Measurements from ENCODE around the gene PKP1. TPM values are rescaled to one million over a fixed set of nuclear protein-coding genes. Genes with fewer than 3 reads are reported as not detected.
A peak's percentile ranks its signal among the peaks of the same experiment; 100 is the strongest.

Gene PKP1
- polyA plus RNA-seq, 1 donor from 2014 or later, result not detected

DNA sequence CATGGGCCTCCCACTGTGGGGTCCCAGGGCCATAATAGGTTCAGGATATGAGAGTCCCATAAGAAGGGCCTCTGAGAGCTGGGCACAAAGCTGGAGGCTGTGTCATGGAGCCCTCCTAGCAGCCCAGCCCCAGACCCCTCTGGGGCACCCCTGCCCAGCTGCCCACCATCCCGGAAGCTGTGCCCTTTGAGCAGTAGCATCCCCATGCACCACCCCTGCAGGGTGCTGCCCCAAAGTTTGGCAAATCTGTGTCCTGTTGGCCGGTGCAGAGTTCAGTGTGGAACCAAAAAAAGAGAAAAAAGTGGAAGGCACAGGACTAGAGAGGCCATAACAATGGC is 76.5 kb downstream of the PKP1 start:
- no peaks in the 10 kb centered on the region for H3K9me3 Mint-ChIP-seq
- H3K27ac Mint-ChIP-seq, result no peak overlapping the region
- H3K27me3 Mint-ChIP-seq, result peaks cover 9% of the 10 kb centered on the region
- peak overlapping the region in 1 of 4 donors; percentile 74 for H3K4me3 Mint-ChIP-seq
- no peaks in the 10 kb centered on the region for H3K4me1 Mint-ChIP-seq
- H3K36me3 Mint-ChIP-seq, result no peaks in the 10 kb centered on the region

DNA sequence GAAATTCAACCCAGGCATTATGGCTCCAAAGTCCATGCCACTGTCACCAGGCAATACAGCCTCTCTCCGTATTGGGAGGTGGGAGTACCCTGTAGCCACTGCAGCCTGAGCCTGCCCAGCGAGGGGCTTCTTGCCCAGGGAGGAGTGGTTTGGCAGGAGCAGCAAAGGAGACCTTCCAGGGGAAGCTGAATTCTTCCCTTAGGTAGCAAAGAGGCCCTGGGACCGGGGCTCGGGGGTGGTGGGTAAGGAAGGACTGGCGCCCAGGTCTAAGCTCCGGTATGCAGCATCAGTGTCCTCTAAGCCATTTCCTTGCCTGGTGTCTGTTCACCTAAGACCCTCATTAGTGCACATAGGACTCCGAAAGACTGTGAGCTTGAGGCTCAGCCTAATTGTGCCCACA is 77.2 kb downstream of the PKP1 start:
- Mint-ChIP-seq H3K4me3 (no peak overlapping the region), H3K27ac (no peak overlapping the region), H3K27me3 (peaks cover 10% of the 10 kb centered on the region), H3K36me3 (no peaks in the 10 kb centered on the region), H3K9me3 (no peaks in the 10 kb centered on the region), H3K4me1 (no peaks in the 10 kb centered on the region)

DNA sequence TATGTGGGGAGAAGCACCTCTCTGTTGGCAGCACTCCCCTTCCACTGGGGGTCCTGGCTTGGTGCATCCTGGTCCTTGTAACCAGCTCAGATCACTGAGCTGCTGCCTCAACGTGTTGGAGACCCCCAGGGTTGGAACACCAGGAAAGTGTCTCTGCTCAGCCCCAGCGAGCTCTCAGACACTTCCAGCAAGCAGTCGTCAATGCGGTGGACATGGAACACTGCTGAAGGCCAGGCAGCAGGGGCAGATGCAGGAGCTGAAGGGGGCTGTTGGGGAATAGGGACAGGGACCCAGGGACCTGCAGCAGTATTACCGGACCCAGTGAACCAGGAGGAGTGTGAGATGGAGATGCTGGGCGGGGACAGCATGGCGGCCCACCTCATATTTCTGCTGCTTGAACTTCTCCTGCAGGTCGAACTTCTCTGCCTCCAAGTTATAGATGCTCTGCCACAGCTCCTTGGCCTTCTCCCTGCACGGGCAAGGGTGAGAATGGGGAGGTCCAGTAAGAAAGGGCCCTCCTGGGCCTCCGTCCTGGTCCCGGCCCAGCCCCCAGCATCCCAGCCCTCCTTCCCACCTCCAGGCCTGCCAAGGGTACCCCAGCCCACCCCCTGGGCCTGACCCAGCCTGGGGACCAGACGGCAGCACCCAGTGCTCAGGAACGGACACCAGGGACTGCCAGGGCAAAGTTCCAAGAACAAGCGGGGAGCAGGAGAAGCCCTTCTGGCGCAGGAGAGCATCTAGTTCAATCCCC is 77.8 kb downstream of the PKP1 start:
- H3K4me1 Mint-ChIP-seq, result no peaks in the 10 kb centered on the region
- no peak overlapping the region for H3K27ac Mint-ChIP-seq
- H3K9me3 Mint-ChIP-seq, result no peaks in the 10 kb centered on the region
- H3K36me3 Mint-ChIP-seq, result no peaks in the 10 kb centered on the region
- H3K4me3 Mint-ChIP-seq, result no peak overlapping the region
- H3K27me3 Mint-ChIP-seq, result peaks cover 10% of the 10 kb centered on the region

DNA sequence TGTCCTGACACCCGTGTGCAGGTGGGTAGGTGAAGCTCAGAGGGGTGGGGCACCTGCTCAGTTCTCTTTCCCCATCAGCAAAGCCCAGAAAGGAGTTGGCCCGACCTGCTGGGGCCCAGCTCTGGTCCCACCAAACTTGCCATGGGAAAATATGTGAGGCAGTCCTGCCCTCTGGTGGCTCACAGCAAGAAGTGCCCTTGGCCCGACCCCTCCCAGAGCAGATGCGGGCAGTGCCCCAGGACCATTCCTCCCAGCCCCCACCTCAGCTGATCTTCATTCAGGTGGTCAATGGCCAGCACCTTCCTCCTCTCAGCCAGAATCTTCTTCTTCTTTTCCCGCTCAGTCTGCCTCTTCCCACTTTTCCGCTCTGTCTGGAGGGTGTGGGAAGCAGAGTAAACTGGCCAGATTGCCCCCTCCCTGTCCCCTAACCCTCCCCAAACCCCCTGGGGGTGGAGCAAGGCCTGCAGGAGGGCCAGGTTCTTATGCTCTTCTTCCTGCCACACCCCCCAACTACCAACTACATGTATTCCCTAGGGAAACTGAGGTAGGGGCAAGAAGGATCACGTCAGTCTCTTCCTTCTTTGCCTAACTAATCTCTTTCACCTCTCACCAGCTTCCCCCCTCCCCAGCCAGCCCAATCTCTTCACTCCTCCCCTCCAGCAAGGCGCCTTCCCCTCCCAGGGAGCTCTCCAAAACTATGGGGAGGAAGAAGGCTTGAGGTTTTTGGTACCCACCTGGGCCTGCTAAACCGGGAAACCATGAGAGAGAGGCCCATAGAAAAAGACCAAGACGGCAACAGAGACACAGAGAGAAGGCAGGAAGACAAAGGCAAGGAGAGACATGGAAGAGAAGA is 78.6 kb downstream of the PKP1 start:
- Mint-ChIP-seq H3K27ac (no peak overlapping the region), H3K27me3 (peaks cover 9% of the 10 kb centered on the region), H3K4me3 (no peak overlapping the region), H3K4me1 (no peaks in the 10 kb centered on the region), H3K9me3 (no peaks in the 10 kb centered on the region), H3K36me3 (no peaks in the 10 kb centered on the region)

DNA sequence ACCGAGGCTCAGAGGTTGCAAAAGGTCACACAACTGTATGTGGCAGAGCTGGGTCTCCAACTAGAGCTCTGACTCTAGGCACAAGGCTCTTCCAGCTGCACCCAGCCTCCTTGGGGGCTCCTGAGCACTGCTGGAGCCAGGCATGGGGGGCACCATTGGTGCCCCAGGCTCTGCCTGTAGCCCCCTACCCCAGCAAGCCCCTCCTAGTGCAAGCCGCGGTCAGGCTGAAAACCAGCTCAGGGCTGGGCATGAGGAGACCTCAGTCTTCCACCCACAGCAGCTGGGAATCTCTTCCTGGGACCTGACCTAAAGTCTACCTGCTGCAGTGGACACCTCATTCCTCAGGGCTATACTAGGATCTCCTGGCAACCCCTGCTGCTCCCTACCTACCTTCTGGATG is 79.6 kb downstream of the PKP1 start:
- no peak overlapping the region for H3K27ac Mint-ChIP-seq
- no peaks in the 10 kb centered on the region for H3K36me3 Mint-ChIP-seq
- peaks cover 11% of the 10 kb centered on the region for H3K27me3 Mint-ChIP-seq
- H3K4me3 Mint-ChIP-seq, result no peak overlapping the region
- no peaks in the 10 kb centered on the region for H3K4me1 Mint-ChIP-seq
- H3K9me3 Mint-ChIP-seq, result no peaks in the 10 kb centered on the region

DNA sequence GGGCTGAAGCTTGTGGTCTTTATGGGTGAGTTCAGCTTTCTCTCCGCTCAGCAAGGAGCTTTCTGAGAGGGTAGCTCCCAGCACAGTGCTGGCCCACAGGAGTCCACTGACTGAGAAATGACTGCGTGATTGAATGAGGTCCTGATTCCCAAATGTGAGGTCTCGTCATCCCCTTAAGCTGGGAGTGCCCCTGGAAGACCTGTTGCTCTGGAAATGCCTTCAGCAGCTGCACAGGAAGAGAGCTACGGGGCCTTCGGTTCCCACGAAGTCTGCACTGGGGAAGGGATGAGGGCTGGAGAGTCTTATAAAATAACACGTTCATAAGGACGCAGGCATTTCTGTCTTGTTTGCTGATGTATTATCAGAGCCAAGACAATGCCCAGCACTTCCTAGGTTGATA is 80.2 kb downstream of the PKP1 start:
- H3K9me3 Mint-ChIP-seq, result no peaks in the 10 kb centered on the region
- peaks cover 11% of the 10 kb centered on the region for H3K27me3 Mint-ChIP-seq
- no peaks in the 10 kb centered on the region for H3K4me1 Mint-ChIP-seq
- no peaks in the 10 kb centered on the region for H3K36me3 Mint-ChIP-seq
- H3K27ac Mint-ChIP-seq, result no peak overlapping the region
- H3K4me3 Mint-ChIP-seq, result no peak overlapping the region

DNA sequence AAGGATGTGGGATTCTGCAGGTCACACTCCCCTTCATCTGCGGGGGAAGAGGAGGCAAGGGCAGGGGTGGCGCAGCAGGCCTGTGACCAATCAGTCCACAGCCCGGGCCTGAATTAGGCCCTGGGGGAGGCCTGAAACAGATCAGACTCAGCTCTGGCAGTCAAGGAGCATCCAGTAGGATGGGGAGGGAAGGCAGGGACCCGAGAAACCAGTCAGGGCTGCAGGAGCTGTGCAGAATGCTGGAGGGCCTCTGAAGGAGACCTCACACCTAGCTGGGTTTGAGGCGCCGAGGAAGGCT is 81.5 kb downstream of the PKP1 start:
- H3K36me3 Mint-ChIP-seq, result no peaks in the 10 kb centered on the region
- no peak overlapping the region for H3K27ac Mint-ChIP-seq
- no peaks in the 10 kb centered on the region for H3K9me3 Mint-ChIP-seq
- no peak overlapping the region for H3K4me3 Mint-ChIP-seq
- peaks cover 11% of the 10 kb centered on the region for H3K27me3 Mint-ChIP-seq
- H3K4me1 Mint-ChIP-seq, result no peaks in the 10 kb centered on the region

DNA sequence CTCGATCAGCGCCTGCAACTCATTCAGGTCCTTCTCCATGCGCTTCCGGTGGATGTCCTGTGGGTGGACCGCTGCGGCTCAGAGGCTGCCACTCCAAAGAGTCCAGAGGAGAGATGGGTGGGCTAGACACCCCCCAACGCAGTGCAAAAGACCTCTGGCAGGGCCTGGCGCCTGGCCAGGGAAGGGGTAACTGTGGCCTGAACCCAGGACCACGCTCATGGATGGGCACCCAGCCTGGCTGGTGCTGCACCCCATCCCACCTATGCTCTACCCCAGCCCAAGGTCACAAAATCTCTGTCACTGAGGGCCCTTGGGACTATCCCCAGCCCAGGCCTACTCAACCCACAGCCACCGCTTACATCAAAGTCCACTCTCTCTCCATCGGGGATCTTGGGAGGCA is 81.9 kb downstream of the PKP1 start:
- no peak overlapping the region for H3K4me3 Mint-ChIP-seq
- H3K4me1 Mint-ChIP-seq, result no peaks in the 10 kb centered on the region
- no peaks in the 10 kb centered on the region for H3K36me3 Mint-ChIP-seq
- peaks cover 11% of the 10 kb centered on the region for H3K27me3 Mint-ChIP-seq
- H3K27ac Mint-ChIP-seq, result no peak overlapping the region
- H3K9me3 Mint-ChIP-seq, result no peaks in the 10 kb centered on the region

DNA sequence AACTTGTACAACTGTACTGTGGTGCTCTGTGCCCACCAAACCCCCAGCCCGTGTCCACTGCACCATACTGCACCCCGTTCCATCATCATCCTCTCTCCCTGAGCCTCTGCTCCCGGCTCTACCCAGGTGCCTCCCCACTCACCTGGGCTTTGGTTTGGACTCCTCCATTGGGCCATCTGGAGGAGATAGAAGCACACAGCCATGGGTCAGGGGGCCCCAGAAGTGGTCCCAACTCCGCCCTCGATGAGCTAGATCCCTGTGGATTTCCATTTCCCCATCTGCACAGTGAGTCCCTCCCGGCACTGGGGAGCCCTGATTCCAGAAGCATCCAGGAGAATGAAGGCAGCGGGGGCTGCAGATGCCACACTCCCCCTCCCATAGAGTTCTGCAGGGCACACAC is 83.4 kb downstream of the PKP1 start:
- Mint-ChIP-seq H3K27ac (peak overlapping the region in 1 of 3 donors; percentile 78), H3K36me3 (no peaks in the 10 kb centered on the region), H3K4me3 (no peak overlapping the region), H3K9me3 (no peaks in the 10 kb centered on the region), H3K4me1 (no peaks in the 10 kb centered on the region), H3K27me3 (peaks cover 15% of the 10 kb centered on the region)

DNA sequence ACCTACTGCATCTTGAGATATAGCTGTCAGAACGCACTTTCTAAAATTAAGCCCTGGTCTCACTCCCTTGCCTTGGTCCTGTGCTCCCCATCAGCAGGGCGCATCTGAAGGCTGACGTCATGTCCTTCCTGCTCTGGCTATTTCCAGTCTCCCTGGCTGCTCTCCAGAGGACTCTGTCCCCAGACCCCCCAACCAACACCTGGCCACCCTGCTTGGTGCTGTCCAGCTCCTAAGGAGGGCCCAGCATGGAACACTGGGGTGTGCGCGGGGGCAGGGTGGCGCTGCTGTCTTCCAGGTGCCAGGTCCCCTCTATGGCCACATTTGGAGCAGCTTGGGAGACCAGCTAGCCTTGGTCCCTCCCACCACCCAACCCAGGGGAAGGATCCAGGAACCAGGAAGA is 85.9 kb downstream of the PKP1 start:
- Mint-ChIP-seq H3K4me1 (no peaks in the 10 kb centered on the region), H3K27me3 (peaks cover 21% of the 10 kb centered on the region), H3K27ac (no peak overlapping the region), H3K36me3 (no peaks in the 10 kb centered on the region), H3K9me3 (no peaks in the 10 kb centered on the region), H3K4me3 (no peak overlapping the region)

DNA sequence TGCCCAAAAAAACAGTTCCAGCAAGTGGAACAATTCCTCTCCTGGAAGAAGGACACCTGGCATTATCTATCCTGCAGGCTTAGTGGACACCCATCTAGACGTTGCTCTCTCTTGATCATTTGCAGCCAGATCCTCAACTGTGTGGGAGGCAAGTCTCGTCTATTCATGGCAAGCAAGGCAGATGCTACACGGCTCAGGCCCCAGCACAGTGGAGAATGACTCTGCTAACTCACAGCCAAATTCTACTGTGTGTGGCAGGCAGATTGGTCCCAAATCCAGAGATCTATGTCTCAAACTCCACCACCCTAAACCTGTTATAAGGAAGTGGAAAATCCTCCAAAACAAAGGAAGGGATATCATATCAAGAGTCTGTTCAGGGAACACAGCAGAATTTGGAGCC is 87.2 kb downstream of the PKP1 start:
- Mint-ChIP-seq H3K27ac (no peak overlapping the region), H3K27me3 (peaks cover 23% of the 10 kb centered on the region), H3K9me3 (no peaks in the 10 kb centered on the region), H3K4me3 (no peak overlapping the region), H3K4me1 (no peaks in the 10 kb centered on the region), H3K36me3 (no peaks in the 10 kb centered on the region)

DNA sequence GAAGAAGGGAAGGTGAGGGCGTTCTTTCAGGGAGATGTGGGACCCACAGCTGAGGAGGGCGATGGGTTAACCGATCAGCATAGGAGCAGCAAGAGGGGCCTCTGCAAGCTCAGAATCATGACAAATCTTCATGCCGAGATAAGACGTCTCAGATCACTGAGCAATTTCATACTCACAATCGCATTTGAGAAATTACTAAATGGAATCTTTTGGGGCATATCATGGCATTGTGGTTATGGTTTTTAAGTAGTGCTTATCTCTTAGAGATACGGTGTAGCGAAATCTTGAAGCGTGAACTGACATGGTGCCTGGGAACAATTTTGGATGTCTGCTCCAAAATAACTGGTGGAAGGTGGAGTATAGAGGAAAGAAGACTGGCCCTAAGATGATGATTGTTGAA is 88.0 kb downstream of the PKP1 start:
- no peak overlapping the region for H3K4me3 Mint-ChIP-seq
- H3K36me3 Mint-ChIP-seq, result no peaks in the 10 kb centered on the region
- no peaks in the 10 kb centered on the region for H3K4me1 Mint-ChIP-seq
- peaks cover 26% of the 10 kb centered on the region for H3K27me3 Mint-ChIP-seq
- H3K9me3 Mint-ChIP-seq, result no peaks in the 10 kb centered on the region
- no peak overlapping the region for H3K27ac Mint-ChIP-seq

DNA sequence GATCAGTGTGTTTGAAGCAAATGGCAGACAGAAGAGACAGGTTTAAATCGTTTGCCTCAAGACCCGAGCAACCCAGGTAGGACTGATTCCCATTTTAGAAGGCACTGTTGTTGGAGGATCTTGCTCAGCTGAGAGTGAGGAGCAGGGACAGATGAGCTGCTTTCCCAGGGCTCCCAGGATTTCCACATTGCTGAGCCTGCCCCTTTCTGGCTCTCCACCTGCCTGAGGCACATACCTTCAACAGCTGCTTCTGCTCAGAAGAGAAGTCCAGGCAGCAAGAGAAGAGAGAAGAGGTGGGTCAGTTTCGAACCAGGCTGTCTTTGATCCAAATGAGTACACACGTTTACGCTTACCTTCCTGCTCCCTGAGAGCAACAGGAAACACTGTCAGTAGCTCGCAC is 88.5 kb downstream of the PKP1 start:
- H3K4me1 Mint-ChIP-seq, result no peaks in the 10 kb centered on the region
- peaks cover 26% of the 10 kb centered on the region for H3K27me3 Mint-ChIP-seq
- no peak overlapping the region for H3K4me3 Mint-ChIP-seq
- no peaks in the 10 kb centered on the region for H3K9me3 Mint-ChIP-seq
- H3K27ac Mint-ChIP-seq, result no peak overlapping the region
- H3K36me3 Mint-ChIP-seq, result no peaks in the 10 kb centered on the region

DNA sequence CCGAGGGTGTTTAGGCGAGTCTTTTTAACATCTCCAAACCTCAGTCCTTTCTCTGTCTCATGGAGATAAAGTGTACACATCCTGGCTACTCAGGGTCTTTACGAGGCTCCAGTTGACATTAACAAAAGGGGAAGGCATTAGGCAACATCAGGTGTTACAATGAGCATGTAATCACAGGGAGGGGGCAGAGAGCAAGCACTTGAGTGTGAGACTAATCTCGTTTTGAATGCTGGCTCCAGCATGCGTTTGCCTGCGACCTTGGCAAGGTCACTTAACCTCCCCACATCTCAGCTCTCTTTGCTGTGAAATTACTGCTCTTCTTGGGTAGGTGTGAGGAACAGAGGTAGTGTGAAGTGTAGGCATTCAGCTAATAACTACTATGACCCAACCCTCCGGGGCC is 91.1 kb downstream of the PKP1 start:
- peaks cover 25% of the 10 kb centered on the region for H3K27me3 Mint-ChIP-seq
- H3K9me3 Mint-ChIP-seq, result no peaks in the 10 kb centered on the region
- H3K27ac Mint-ChIP-seq, result no peak overlapping the region
- H3K36me3 Mint-ChIP-seq, result peaks cover 1% of the 10 kb centered on the region
- no peak overlapping the region for H3K4me3 Mint-ChIP-seq
- no peaks in the 10 kb centered on the region for H3K4me1 Mint-ChIP-seq

DNA sequence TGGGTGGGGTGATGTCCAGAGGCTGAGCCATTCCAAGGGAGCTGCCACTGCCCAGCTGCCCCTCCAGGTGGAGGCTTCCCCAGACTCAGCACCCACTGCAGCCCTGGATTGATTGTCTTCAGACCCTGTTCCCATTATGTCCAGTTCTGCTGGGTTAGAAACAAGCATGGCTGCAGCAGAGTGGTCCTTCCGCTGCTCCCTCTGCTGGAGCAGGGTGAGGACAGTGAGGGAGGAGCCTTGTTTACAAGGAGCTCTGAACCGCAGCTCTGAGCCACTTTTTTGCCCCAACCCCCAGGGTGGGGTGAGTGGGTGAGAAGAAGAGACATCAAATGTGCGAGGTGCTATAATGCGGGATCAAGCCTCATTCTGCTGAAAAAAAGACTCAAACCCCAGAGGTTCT is 91.9 kb downstream of the PKP1 start:
- peaks cover 25% of the 10 kb centered on the region for H3K27me3 Mint-ChIP-seq

DNA sequence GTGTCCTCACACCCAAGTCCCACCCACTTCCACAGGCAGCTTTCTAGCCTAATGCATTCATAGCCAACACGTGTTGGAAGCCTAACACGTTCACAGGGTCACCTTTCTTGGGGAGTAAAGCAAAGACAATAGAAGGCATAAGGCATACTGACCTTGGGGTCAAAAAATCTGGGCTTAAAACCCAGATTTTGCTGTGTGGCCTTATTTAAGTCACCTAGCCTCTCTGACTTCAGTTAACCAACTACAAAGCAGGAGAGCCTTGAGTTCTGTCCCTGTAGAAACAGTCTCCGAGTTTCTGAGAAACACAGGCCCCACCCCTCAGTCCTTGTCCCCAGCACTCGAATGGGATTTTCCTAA is 92.8 kb downstream of the PKP1 start:
- peaks cover 0 to under 1% (median 0%) of the 10 kb centered on the region in 3 donors for H3K9me3 Mint-ChIP-seq
- H3K4me1 Mint-ChIP-seq, result no peaks in the 10 kb centered on the region
- H3K36me3 Mint-ChIP-seq, result peaks cover 1% of the 10 kb centered on the region
- H3K4me3 Mint-ChIP-seq, result no peak overlapping the region
- peaks cover 22% of the 10 kb centered on the region for H3K27me3 Mint-ChIP-seq
- no peak overlapping the region for H3K27ac Mint-ChIP-seq

More for the DNA sequence above, 91.9 kb downstream of the PKP1 start:
- H3K9me3 Mint-ChIP-seq, result no peaks in the 10 kb centered on the region
- peaks cover 1% of the 10 kb centered on the region for H3K36me3 Mint-ChIP-seq
- H3K4me1 Mint-ChIP-seq, result no peaks in the 10 kb centered on the region
- no peak overlapping the region for H3K4me3 Mint-ChIP-seq
- H3K27ac Mint-ChIP-seq, result no peak overlapping the region

All from IgD-negative memory B cell (primary cell).